SK-N-SH (cell line): ENCODE results near the gene F2. TPM values are rescaled to one million over a fixed set of nuclear protein-coding genes. Genes with fewer than 3 reads are reported as not detected.

Source experiments
- CTCF ChIA-PET: fragments of 300-600, 350-600 bp; formaldehyde crosslinking; extraction: SDS; loops from one replicate; lab custom pipeline; 2021; lab: Yijun Ruan, JAX
- POLR2A ChIA-PET: fragments of 350-600 bp; sonication (Branson Sonifier 250); formaldehyde crosslinking; extraction: SDS; loops from one replicate; lab custom pipeline; 2020; ENCODE audit warnings: antibody characterized with exemption, inconsistent platforms; lab: Yijun Ruan, JAX
- DNase-seq: peaks from one replicate; pipeline ENCODE4 v3.0.0; 2012
- H2AFZ ChIP-seq: fragments of 200-600 bp; sonication (generic); 2 replicates; pipeline ENCODE4 v1.8.1; 2016; ENCODE audit warnings: antibody characterized with exemption, mild to moderate bottlenecking, low read depth
- H3F3A ChIP-seq: fragments of 200-600 bp; sonication (generic); replicated peaks from 2 replicates; pipeline ENCODE3; 2016; ENCODE audit warnings: antibody characterized with exemption, mild to moderate bottlenecking; ENCODE audit not compliant: insufficient read depth
- H3K27ac ChIP-seq, 2 experiments: fragments of 200-500 bp in 1 of 2; fragments of 200-600 bp in 1 of 2; sonication (Bioruptor generic) in 1 of 2; sonication (generic), shearing (Covaris generic) in 1 of 2; 2 replicates each; pipeline versions ENCODE4 v1.5.1 to v1.6.1; 2014 to 2016; ENCODE audit warnings: low read depth in 2 of 2, inconsistent platforms in 1 of 2, low read length in 1 of 2, mild to moderate bottlenecking in 1 of 2, mixed read lengths in 1 of 2
- H3K27me3 ChIP-seq: fragments of 200-600 bp; sonication (generic), shearing (Covaris generic); 2 replicates; pipeline ENCODE4 v1.6.1; 2016; ENCODE audit warnings: mixed run types; ENCODE audit not compliant: insufficient read depth
- H3K36me3 ChIP-seq, 2 experiments: fragments of 200-500 bp in 1 of 2; fragments of 200-600 bp in 1 of 2; sonication (Bioruptor generic) in 1 of 2; sonication (generic) in 1 of 2; replicated peaks in 1 of 2; 2 replicates each; pipeline versions ENCODE3 to v1.5.1; 2014 to 2016; ENCODE audit warnings: low read length in 1 of 2, mild to moderate bottlenecking in 1 of 2; ENCODE audit not compliant: insufficient read depth in 2 of 2, control insufficient read depth in 1 of 2
- H3K4me1 ChIP-seq, 2 experiments: fragments of 200-500 bp in 1 of 2; fragments of 200-600 bp in 1 of 2; sonication (Bioruptor generic) in 1 of 2; sonication (generic), shearing (Covaris generic) in 1 of 2; 2 replicates each; pipeline versions ENCODE4 v1.5.1 to v1.6.1; 2014 to 2016; ENCODE audit warnings: low read depth in 1 of 2, low read length in 1 of 2, mixed run types in 1 of 2; ENCODE audit not compliant: insufficient read depth in 2 of 2, control insufficient read depth in 1 of 2
- H3K4me2 ChIP-seq: fragments of 200-600 bp; sonication (generic), shearing (Covaris generic); 2 replicates; pipeline ENCODE4 v1.6.1; 2017; ENCODE audit warnings: mixed run types
- H3K4me3 ChIP-seq, 2 experiments: fragments of 200-500 bp in 1 of 2; fragments of 200-600 bp in 1 of 2; sonication (Bioruptor generic) in 1 of 2; sonication (generic), shearing (Covaris generic) in 1 of 2; 2 replicates each; pipeline versions ENCODE4 v1.5.1 to v1.8.1; 2014 to 2016; ENCODE audit warnings: low read depth in 2 of 2, inconsistent platforms in 1 of 2, low read length in 1 of 2, mild to moderate bottlenecking in 1 of 2, mixed read lengths in 1 of 2, moderate library complexity in 1 of 2
- H3K79me2 ChIP-seq: fragments of 200-600 bp; sonication (generic); 2 replicates; pipeline ENCODE4 v1.8.1; 2017; ENCODE audit warnings: mild to moderate bottlenecking; ENCODE audit not compliant: insufficient read depth
- H3K9ac ChIP-seq: fragments of 200-600 bp; sonication (generic); 2 replicates; pipeline ENCODE4 v1.6.1; 2017; ENCODE audit warnings: mixed run types
- H3K9me2 ChIP-seq: fragments of 200-600 bp; sonication (generic); 2 replicates; pipeline ENCODE4 v1.6.1; 2017; ENCODE audit warnings: mixed run types
- H3K9me3 ChIP-seq: fragments of 200-600 bp; sonication (generic); 2 replicates; pipeline ENCODE4 v1.6.1; 2017; ENCODE audit warnings: mixed run types, mild to moderate bottlenecking, moderate library complexity
- H4K20me1 ChIP-seq: fragments of 200-600 bp; sonication (generic); 2 replicates; pipeline ENCODE4 v1.6.1; 2017; ENCODE audit warnings: mild to moderate bottlenecking, mixed run types; ENCODE audit not compliant: insufficient read depth
- CHD2 ChIP-seq: fragments of 150-350 bp; IDR thresholded peaks from 2 replicates; pipeline ENCODE4 v1.6.1; 2018; ENCODE audit warnings: low read length; ENCODE audit not compliant: partially characterized antibody
- CTCF ChIP-seq: fragments of 200-600 bp; sonication (generic); IDR thresholded peaks from 2 replicates; pipeline ENCODE4 v1.6.1; 2017; ENCODE audit warnings: antibody characterized with exemption, mild to moderate bottlenecking, moderate library complexity
- FOXJ3 ChIP-seq: sonication (generic); formaldehyde crosslinking; IDR thresholded peaks from 2 replicates; pipeline ENCODE4 v1.5.1; 2020; ENCODE audit warnings: mild to moderate bottlenecking, missing genetic modification reagents
- FOXM1 ChIP-seq: IDR thresholded peaks from 2 replicates; pipeline ENCODE4 v1.4.0; 2012; ENCODE audit warnings: low read depth, mild to moderate bottlenecking
- GABPA ChIP-seq: IDR thresholded peaks from 2 replicates; pipeline ENCODE4 v1.4.0; 2012; ENCODE audit warnings: low read depth, mild to moderate bottlenecking
- MAX ChIP-seq: IDR thresholded peaks from 2 replicates; pipeline ENCODE4 v1.4.0; 2012; ENCODE audit warnings: low read depth
- MEF2A ChIP-seq: IDR thresholded peaks from 2 replicates; pipeline ENCODE4 v1.4.0; 2012; ENCODE audit warnings: low read depth, borderline replicate concordance
- MXI1 ChIP-seq: IDR thresholded peaks from 2 replicates; pipeline ENCODE4 v1.6.1; 2012; ENCODE audit warnings: mild to moderate bottlenecking, low read depth, low read length, improper control_type of control experiment
- NFIC ChIP-seq: IDR thresholded peaks from 2 replicates; pipeline ENCODE4 v1.4.0; 2012; ENCODE audit warnings: borderline replicate concordance
- NRF1 ChIP-seq: IDR thresholded peaks from 2 replicates; pipeline ENCODE4 v1.6.1; 2012; ENCODE audit warnings: low read depth, mild to moderate bottlenecking, low read length
- POLR2AphosphoS5 ChIP-seq: IDR thresholded peaks from 2 replicates; pipeline ENCODE4 v1.6.1; 2012; ENCODE audit warnings: low read depth, low read length
- SMC3 ChIP-seq: IDR thresholded peaks from 2 replicates; pipeline ENCODE4 v1.6.1; 2012; ENCODE audit warnings: low read depth, low read length, improper control_type of control experiment
- TEAD4 ChIP-seq: IDR thresholded peaks from 2 replicates; pipeline ENCODE4 v1.4.0; 2012; ENCODE audit warnings: mild to moderate bottlenecking, borderline replicate concordance; ENCODE audit not compliant: insufficient read depth
- YY1 ChIP-seq: IDR thresholded peaks from 2 replicates; pipeline ENCODE4 v1.4.0; 2012; ENCODE audit warnings: low read depth, mild to moderate bottlenecking
- ZBTB33 ChIP-seq: IDR thresholded peaks from 2 replicates; pipeline ENCODE4 v1.4.0; 2012; ENCODE audit warnings: low read depth, borderline replicate concordance
- WGBS: methylation state at CpG from one replicate; pipeline ENCODE4 v1.1.6; 2017; ENCODE audit warnings: low lambda C conversion rate; 5-methylcytosine and 5-hydroxymethylcytosine counted together
- polyA plus RNA-seq, 3 experiments: library from polyadenylated mRNA; depleted of rRNA; stranded (reverse); fragments of >200 nt; gene quantifications; 2 replicates each; pipeline ENCODE4 v1.2.3, GENCODE V29; 2012

The F2 gene
- polyA plus RNA-seq, 1 of the 3 experiments (the other 2 are of a cell fraction), result 0.07 TPM

GRCh38 chr11:46721286-46721685 is 2.3 kb downstream of the F2 start (continued):
- TF ChIP-seq CTCF, result no peak
- TF ChIP-seq SMC3, result no peak
- TF ChIP-seq CHD2, result no peak
- no peak for TF ChIP-seq MEF2A
- no peak for TF ChIP-seq ZBTB33
- no peak for TF ChIP-seq NFIC

GRCh38 chr11:46722566-46723358 is 3.7 kb downstream of the F2 start:
- Histone ChIP-seq H3K4me1 (no peaks in the 10 kb centered on the region), H3F3A (no peaks in the 10 kb centered on the region), H2AFZ (no peak overlapping the region), H4K20me1 (no peaks in the 10 kb centered on the region), H3K79me2 (no peaks in the 10 kb centered on the region), H3K9me3 (no peaks in the 10 kb centered on the region), H3K27me3 (no peaks in the 10 kb centered on the region), H3K27ac (no peak overlapping the region)
- POLR2A ChIA-PET, result no interaction called here
- no peak for TF ChIP-seq FOXM1
- TF ChIP-seq, all 33 proteins: peak for 0
- H3K4me2 ChIP-seq, result no peak overlapping the region
- H3K9me2 ChIP-seq, result no peaks in the 10 kb centered on the region
- no peak for DNase-seq
- 80% methylated on average over 8 of the region's 11 CpGs for WGBS
- no peak overlapping the region for H3K4me3 ChIP-seq
- CTCF ChIA-PET, result no interaction called here
- no peaks in the 10 kb centered on the region for H3K36me3 ChIP-seq
- H3K9ac ChIP-seq, result no peak overlapping the region

GRCh38 chr11:46723359-46723680 is 4.3 kb downstream of the F2 start:
- CTCF ChIA-PET, result no interaction called here
- TF ChIP-seq NRF1 (no peak), MAX (no peak), MXI1 (no peak), GABPA (no peak), FOXJ3 (CRISPR knock-in tag) (no peak), POLR2AphosphoS5 (no peak), YY1 (no peak), TEAD4 (no peak), SMC3 (no peak)
- no peaks in the 10 kb centered on the region for H3K36me3 ChIP-seq
- no peaks in the 10 kb centered on the region for H3K79me2 ChIP-seq
- no peaks in the 10 kb centered on the region for H3K27me3 ChIP-seq
- no peaks in the 10 kb centered on the region for H3K9me2 ChIP-seq
- no peak for DNase-seq
- 73% methylated on average over 3 of the region's 8 CpGs for WGBS
- no peak overlapping the region for H3K9ac ChIP-seq
- H2AFZ ChIP-seq, result no peak overlapping the region
- H3K4me2 ChIP-seq, result no peak overlapping the region
- no peaks in the 10 kb centered on the region for H3K4me1 ChIP-seq
- no peak overlapping the region for H3K4me3 ChIP-seq
- no peak overlapping the region for H3K27ac ChIP-seq
- POLR2A ChIA-PET, result no interaction called here
- no peaks in the 10 kb centered on the region for H3F3A ChIP-seq
- H3K9me3 ChIP-seq, result no peaks in the 10 kb centered on the region
- H4K20me1 ChIP-seq, result no peaks in the 10 kb centered on the region
